ENCODE results near the gene EDRF1. TPM values are rescaled to one million over a fixed set of nuclear protein-coding genes. Genes with fewer than 3 reads are reported as not detected.
A peak's percentile ranks its signal among the peaks of the same experiment; 100 is the strongest.

Gene EDRF1
- total and polyA plus RNA-seq, 2 of the 8 experiments (the other 6 are each of a cell fraction or from before 2014, with no cell fraction given) = 19.9 to 37.8 TPM

DNA sequence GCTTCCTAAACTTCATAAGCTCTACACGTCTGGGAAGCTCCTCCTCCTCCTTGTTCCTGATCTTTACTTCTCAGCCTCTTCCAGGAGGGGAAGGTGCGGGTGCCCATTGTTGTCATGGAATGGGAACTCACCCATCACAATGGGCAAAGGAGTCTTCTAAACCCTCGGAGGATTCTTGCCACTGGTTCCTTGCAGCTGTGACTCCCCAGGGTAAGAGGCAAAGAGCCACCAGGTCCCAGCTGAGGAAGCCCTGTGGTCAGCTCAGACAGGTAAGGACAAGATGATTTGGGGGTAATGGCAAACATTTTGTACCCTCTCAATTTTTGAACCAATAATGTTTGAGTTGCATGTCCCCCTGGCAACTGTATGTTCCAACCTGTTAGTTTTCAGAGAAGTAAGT lies 36.4 kb upstream of the EDRF1 start, which contains the start of gene TEX36:
TEX36 (minus strand) TSS at position 101 of the 400 bp plus-strand sequence. CDS start 174 bp downstream, outside the sequence.
- Histone ChIP-seq H3K14ac (ENCODE audit: insufficient read length) (no peak within 1 kb of the TSS), H3K56ac (replicated peaks; ENCODE audit: insufficient read length, low read depth, low read length) (peak within 1 kb of the TSS; percentile 4), H3K9me3 (ENCODE audit: insufficient read depth in 2 of 2, low read depth in 1 of 2, low read length in 1 of 2) (no peaks in the 10 kb centered on the region), H4K5ac (ENCODE audit: insufficient read length, low read depth, low read length) (no peak within 1 kb of the TSS), H2BK120ac (replicated peaks; ENCODE audit: low read depth, low read length) (no peak within 1 kb of the TSS), H2BK5ac (ENCODE audit: low read depth, low read length) (no peak within 1 kb of the TSS), H3K9ac (replicated peaks in 1 of 4; ENCODE audit: extremely low read depth in 1 of 4, low read depth in 3 of 4, low read length in 3 of 4) (no peak within 1 kb of the TSS), H2AFZ (ENCODE audit: low read length) (no peak within 1 kb of the TSS), H2BK20ac (ENCODE audit: low read length) (no peak within 1 kb of the TSS), H3K4me3 (ENCODE audit: extremely low read depth in 1 of 4, insufficient read depth in 2 of 4, low read depth in 3 of 4, low read length in 4 of 4) (no peak within 1 kb of the TSS), H3K4ac (replicated peaks; ENCODE audit: insufficient read length, low read depth, low read length) (no peak within 1 kb of the TSS), H4K91ac (replicated peaks; ENCODE audit: insufficient read length, low read length) (no peak within 1 kb of the TSS), H3K79me2 (ENCODE audit: control insufficient read depth in 1 of 2, insufficient read depth in 2 of 2, low read length in 2 of 2) (no peaks in the 10 kb centered on the region), H3K4me1 (replicated peaks in 1 of 4; ENCODE audit: control insufficient read depth in 3 of 4, insufficient read depth in 4 of 4, low read length in 3 of 4) (no peaks in the 10 kb centered on the region), H3K79me1 (ENCODE audit: low read depth, low read length) (no peaks in the 10 kb centered on the region), H3K18ac (ENCODE audit: extremely low read depth, low read length) (no peak within 1 kb of the TSS), H2BK15ac (ENCODE audit: low read length) (no peak within 1 kb of the TSS), H3K36me3 (ENCODE audit: control insufficient read depth in 2 of 4, insufficient read depth in 4 of 4, low read length in 3 of 4) (no peaks in the 10 kb centered on the region), H4K20me1 (replicated peaks in 1 of 2; ENCODE audit: control insufficient read depth in 1 of 2, insufficient read depth in 2 of 2, low read length in 2 of 2) (no peaks in the 10 kb centered on the region), H3K23me2 (ENCODE audit: low read depth, low read length) (no peaks in the 10 kb centered on the region), H2AK5ac (ENCODE audit: low read depth, low read length) (no peak within 1 kb of the TSS), H3K23ac (ENCODE audit: insufficient read length) (no peak within 1 kb of the TSS), H3K27ac (ENCODE audit: low read depth, low read length) (no peak within 1 kb of the TSS), H2BK12ac (ENCODE audit: low read depth, low read length) (no peak within 1 kb of the TSS), H4K8ac (ENCODE audit: extremely low read depth, insufficient read depth, low read length) (no peak within 1 kb of the TSS), H3K4me2 (ENCODE audit: insufficient read depth in 1 of 2, low read depth in 2 of 2, low read length in 2 of 2) (no peak within 1 kb of the TSS), H3K27me3 (replicated peaks in 1 of 4; ENCODE audit: control insufficient read depth in 3 of 4, extremely low read depth in 1 of 4, insufficient read depth in 3 of 4, low read length in 3 of 4) (no peaks in the 10 kb centered on the region)
- 86% methylated on average over 3 of the region's 3 CpGs; no CpG with 5 or more reads in 1 of the 2 experiments for WGBS, 2 experiments (ENCODE audit: extremely low coverage in 1 of 2, insufficient coverage in 1 of 2, insufficient read length in 1 of 2, insufficient replicate concordance in 2 of 2, low coverage in 1 of 2, low lambda C conversion rate in 2 of 2, missing lambda C conversion rate in 1 of 2)
- FAIRE-seq = no peak
- DNase-seq (ENCODE audit: low read depth in 1 of 2, low spot score in 2 of 2) = no peak
- ChIA-PET CTCF (ENCODE audit: partially characterized antibody) (no interaction called here), POLR2A (ENCODE audit: partially characterized antibody) (interaction anchor here (0.6 to 0.7 kb wide), 3 partner anchors 36 to 584 kb away, joined by 3 to 4 read pairs (median 3); partner anchors contain the start of gene EDRF1)
- TF ChIP-seq CHD2 (IDR thresholded peaks at IDR 0.05; ENCODE audit: low read length) = no peak
- TF ChIP-seq CBX5 (IDR thresholded peaks at IDR 0.05; ENCODE audit: low read depth, low read length) = no peak
- no peak for TF ChIP-seq PHF8 (conservative IDR thresholded peaks at IDR 0.05; ENCODE audit: low read depth, low read length)
- TF ChIP-seq SP4 (IDR thresholded peaks at IDR 0.05; ENCODE audit: low read length) = no peak
- no peak for TF ChIP-seq SAP30 (IDR thresholded peaks at IDR 0.05; ENCODE audit: insufficient read depth, insufficient replicate concordance, low read length)
- TF ChIP-seq SIRT6 (IDR thresholded peaks at IDR 0.05; ENCODE audit: low read length) = no peak
- no peak for TF ChIP-seq FOSL1 (IDR thresholded peaks at IDR 0.05; ENCODE audit: insufficient read depth, low read depth, low read length)
- TF ChIP-seq RNF2 (IDR thresholded peaks at IDR 0.05; ENCODE audit: borderline replicate concordance, low read depth, low read length, missing control alignments, poor library complexity, severe bottlenecking) = no peak
- TF ChIP-seq YY1 (IDR thresholded peaks at IDR 0.05; ENCODE audit: low read depth, low read length) = no peak
- TF ChIP-seq TAF1 (IDR thresholded peaks at IDR 0.05; ENCODE audit: low read depth, low read length) = no peak
- TF ChIP-seq, protein P1, sequence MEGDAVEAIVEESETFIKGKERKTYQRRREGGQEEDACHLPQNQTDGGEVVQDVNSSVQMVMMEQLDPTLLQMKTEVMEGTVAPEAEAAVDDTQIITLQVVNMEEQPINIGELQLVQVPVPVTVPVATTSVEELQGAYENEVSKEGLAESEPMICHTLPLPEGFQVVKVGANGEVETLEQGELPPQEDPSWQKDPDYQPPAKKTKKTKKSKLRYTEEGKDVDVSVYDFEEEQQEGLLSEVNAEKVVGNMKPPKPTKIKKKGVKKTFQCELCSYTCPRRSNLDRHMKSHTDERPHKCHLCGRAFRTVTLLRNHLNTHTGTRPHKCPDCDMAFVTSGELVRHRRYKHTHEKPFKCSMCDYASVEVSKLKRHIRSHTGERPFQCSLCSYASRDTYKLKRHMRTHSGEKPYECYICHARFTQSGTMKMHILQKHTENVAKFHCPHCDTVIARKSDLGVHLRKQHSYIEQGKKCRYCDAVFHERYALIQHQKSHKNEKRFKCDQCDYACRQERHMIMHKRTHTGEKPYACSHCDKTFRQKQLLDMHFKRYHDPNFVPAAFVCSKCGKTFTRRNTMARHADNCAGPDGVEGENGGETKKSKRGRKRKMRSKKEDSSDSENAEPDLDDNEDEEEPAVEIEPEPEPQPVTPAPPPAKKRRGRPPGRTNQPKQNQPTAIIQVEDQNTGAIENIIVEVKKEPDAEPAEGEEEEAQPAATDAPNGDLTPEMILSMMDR (IDR thresholded peaks at IDR 0.05; ENCODE audit: control extremely low read depth in 1 of 3, insufficient read depth in 1 of 3, low read depth in 1 of 3, low read length in 3 of 3) = no peak
- TF ChIP-seq RFX5 (IDR thresholded peaks at IDR 0.05; ENCODE audit: borderline replicate concordance, low read depth, low read length) = no peak
- TF ChIP-seq POLR2A (IDR thresholded peaks at IDR 0.05; ENCODE audit: control extremely low read depth in 1 of 2, low read depth in 2 of 2, low read length in 2 of 2) = no peak
